HL-60 (cell line): ENCODE data around the gene RHBDL1.

Source experiments
- DNase-seq, 2 experiments: peaks; one replicate each; pipeline ENCODE4 v3.0.0-alpha.2; 2010 to 2020; ENCODE audit warnings: low read depth in 1 of 2, low spot score in 1 of 2
- H3K27ac ChIP-seq: fragments of 250-450 bp; sonication (Bioruptor Pico); replicated peaks from 2 replicates; pipeline ENCODE4 v1.5.1; 2020; ENCODE audit warnings: mild to moderate bottlenecking, moderate library complexity
- H3K27me3 ChIP-seq: fragments of 250-450 bp; sonication (Bioruptor Pico); 2 replicates; pipeline ENCODE4 v1.5.1; 2021; ENCODE audit warnings: mild to moderate bottlenecking, moderate library complexity; ENCODE audit not compliant: insufficient read depth, poor library complexity, severe bottlenecking
- H3K4me3 ChIP-seq: replicated peaks from 2 replicates; pipeline ENCODE4 v1.5.1; 2011; ENCODE audit warnings: mild to moderate bottlenecking, control low read depth, low read length; ENCODE audit not compliant: insufficient read depth
- GABPA ChIP-seq: IDR thresholded peaks from 2 replicates; pipeline ENCODE4 v1.6.1; 2012; ENCODE audit warnings: low read depth
- POLR2AphosphoS5 ChIP-seq: IDR thresholded peaks from 2 replicates; pipeline ENCODE4 v1.6.1; 2012; ENCODE audit warnings: low read depth
- REST ChIP-seq: IDR thresholded peaks from 2 replicates; pipeline ENCODE4 v1.6.1; 2012; ENCODE audit warnings: low read depth; ENCODE audit not compliant: insufficient replicate concordance
- SPI1 ChIP-seq: IDR thresholded peaks from 2 replicates; pipeline ENCODE4 v1.6.1; 2012; ENCODE audit warnings: low read depth, mild to moderate bottlenecking, borderline replicate concordance
- TF ChIP-seq, protein P1 (sequence below): IDR thresholded peaks from one replicate; pipeline ENCODE4 v1.5.1; 2011; ENCODE audit warnings: low read length, control low read depth, inconsistent platforms; ENCODE audit not compliant: insufficient read depth

RHBDL1 gene

GRCh38 chr16:684071-684794 is 8.8 kb downstream of the RHBDL1 start, which contains the start of gene JMJD8:
JMJD8 (minus strand) TSS chr16:684334; CDS start chr16:684319, 15 bp downstream.
- TF ChIP-seq SPI1 (peak; percentile 25; the same call in 1 of the 2 replicates), REST (no peak), POLR2AphosphoS5 (peak; percentile 62), GABPA (peak; percentile 93)
- TF ChIP-seq, protein P1, sequence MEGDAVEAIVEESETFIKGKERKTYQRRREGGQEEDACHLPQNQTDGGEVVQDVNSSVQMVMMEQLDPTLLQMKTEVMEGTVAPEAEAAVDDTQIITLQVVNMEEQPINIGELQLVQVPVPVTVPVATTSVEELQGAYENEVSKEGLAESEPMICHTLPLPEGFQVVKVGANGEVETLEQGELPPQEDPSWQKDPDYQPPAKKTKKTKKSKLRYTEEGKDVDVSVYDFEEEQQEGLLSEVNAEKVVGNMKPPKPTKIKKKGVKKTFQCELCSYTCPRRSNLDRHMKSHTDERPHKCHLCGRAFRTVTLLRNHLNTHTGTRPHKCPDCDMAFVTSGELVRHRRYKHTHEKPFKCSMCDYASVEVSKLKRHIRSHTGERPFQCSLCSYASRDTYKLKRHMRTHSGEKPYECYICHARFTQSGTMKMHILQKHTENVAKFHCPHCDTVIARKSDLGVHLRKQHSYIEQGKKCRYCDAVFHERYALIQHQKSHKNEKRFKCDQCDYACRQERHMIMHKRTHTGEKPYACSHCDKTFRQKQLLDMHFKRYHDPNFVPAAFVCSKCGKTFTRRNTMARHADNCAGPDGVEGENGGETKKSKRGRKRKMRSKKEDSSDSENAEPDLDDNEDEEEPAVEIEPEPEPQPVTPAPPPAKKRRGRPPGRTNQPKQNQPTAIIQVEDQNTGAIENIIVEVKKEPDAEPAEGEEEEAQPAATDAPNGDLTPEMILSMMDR: no peak
- peak within 1 kb of the TSS; percentile 47 for H3K4me3 ChIP-seq

DNA sequence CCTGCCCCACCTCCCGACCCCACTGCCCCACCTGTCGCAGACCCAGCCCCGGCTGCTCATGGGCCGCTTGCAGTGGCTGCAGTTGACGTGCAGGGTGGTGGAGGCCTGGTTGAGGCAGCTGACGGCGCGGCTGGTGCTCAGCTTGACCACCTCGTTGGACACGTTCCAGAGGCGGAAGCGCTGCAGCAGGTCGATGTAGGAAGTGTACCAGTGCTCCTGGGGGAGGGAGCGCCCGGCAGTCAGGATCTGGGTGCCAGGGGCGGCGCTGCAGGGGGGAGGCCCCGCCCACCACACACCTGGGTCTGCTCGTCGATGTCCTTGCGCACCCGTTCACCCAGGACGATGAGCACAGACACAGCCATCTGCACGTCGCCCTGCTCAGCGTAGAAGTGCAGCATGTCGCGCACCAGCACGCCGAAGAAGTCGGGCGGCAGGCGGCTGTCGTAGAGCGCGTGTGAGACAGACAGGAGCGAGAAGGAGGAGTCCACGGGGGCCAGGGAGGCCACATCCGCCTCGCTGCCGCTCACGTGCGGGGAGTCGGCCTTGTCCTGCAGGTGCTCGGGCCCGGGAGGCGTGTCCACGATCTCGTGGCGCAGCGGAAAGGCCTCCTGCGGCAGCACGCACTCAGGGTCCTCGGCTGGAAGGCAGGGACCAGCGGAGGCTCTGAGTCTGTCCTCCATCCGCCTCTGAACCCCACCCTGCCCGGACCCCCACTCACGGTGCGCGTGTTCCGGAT is 9.7 kb downstream of the RHBDL1 start:
- no peak for TF ChIP-seq REST
- TF ChIP-seq GABPA: no peak
- TF ChIP-seq SPI1: peak; percentile 32; the same call in 1 of the 2 replicates
- TF ChIP-seq, protein P1: no peak
- peak; percentile 81 for TF ChIP-seq POLR2AphosphoS5
- peak; percentile 90 to 94 for DNase-seq
- Histone ChIP-seq H3K27me3 (no peaks in the 10 kb centered on the region), H3K27ac (peak overlapping the region; percentile 96), H3K4me3 (peak overlapping the region; percentile 47)

More at GRCh38 chr16:684071-684794, 8.8 kb downstream of the RHBDL1 start, which contains the start of gene JMJD8:
- Histone ChIP-seq H3K27me3 (no peaks in the 10 kb centered on the region), H3K27ac (peak within 1 kb of the TSS; percentile 96)
- DNase-seq: peak; percentile 93 to 99

DNA sequence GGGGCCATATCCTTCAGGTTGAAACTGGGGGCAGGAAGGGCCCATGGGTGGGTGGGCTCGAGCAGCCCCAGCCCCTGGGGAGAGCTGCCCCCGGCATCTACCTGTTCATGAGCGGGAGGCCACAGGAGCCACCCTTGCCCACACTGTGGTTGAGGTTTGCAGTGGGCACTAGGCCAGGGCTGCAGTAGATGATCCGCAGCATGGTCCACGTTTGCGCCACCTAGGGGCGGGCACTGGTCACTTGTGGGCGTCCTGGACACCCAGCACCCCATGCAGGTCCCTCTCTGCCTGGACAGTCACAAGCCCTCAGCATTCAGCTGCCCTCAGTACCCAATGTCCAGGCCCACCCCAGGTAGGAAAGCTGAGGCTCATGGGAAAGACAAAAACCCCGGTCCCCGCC is 10.5 kb downstream of the RHBDL1 start:
- no peak for TF ChIP-seq REST
- TF ChIP-seq POLR2AphosphoS5: peak; percentile 34; the same call in 1 of the 2 replicates
- TF ChIP-seq GABPA: no peak
- TF ChIP-seq, protein P1: peak; percentile 75
- H3K4me3 ChIP-seq: peak overlapping the region; percentile 47
- peak in 1 of 2 experiments; percentile 71 for DNase-seq
- H3K27ac ChIP-seq: peak overlapping the region; percentile 96
- H3K27me3 ChIP-seq: no peaks in the 10 kb centered on the region
